Fibroblast of the aortic adventitia (primary cell): ENCODE results near the gene SPEF1. TPM values are rescaled to one million over a fixed set of nuclear protein-coding genes. Genes with fewer than 3 reads are reported as not detected.

Source experiments
- DNase-seq: peaks from one replicate; pipeline ENCODE4 v3.0.0-alpha.2; 2010; ENCODE audit warnings: low read depth
- H3K4me3 ChIP-seq: 2 replicates; pipeline ENCODE4 v1.5.1; 2011; ENCODE audit warnings: low read depth, mild to moderate bottlenecking, control low read depth, low read length, moderate library complexity
- total RNA-seq: library from RNA; depleted of rRNA; stranded (reverse); fragments of >200 nt; gene quantifications from 2 replicates; pipeline ENCODE4 v1.2.3, GENCODE V29; 2012; ENCODE audit warnings: low replicate concordance
- TF ChIP-seq, protein P1 (sequence below): IDR thresholded peaks from 2 replicates; pipeline ENCODE4 v1.5.1; 2011; ENCODE audit warnings: mild to moderate bottlenecking, low read length, control low read depth, inconsistent platforms; ENCODE audit not compliant: insufficient read depth

The SPEF1 gene
- total RNA-seq, 1 donor = 0.09 TPM

DNA sequence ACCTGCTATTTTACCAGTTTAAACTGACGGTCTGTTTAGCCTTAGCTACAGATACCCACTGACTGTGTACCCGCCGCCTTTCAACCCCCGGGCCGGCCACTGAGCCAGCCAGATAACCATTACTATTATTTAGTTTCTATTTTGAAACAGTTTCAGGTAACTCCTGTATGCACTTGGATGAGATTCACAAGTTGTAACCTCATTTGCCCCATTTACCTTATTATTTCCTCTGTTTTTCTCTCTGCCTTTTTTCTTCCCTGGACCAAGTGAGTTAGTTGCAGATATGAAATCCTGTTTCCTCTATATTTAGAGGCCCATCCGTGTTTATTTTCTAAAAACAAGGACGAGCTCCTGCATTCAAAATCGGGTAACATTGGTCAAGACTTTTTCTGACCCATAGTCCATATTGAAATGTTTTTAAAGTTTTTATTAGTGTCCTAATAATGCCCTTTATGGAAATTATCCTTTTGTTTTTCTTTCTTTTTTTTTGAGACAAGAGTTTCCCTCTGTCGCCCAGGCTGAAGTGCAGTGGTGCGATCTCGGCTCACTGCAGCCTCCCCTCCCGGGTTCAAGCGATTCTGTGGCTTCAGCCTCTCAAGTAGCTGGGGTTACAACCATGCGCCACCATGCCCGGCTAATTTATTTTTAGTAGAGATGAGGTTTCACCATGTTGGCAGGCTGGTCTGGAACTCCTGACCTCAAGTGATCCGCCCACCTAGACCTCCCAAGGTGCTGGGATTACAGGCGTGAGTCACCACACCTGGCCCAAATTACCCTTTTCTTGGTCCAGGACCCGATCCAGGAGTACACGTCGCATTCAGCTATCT is 39.9 kb upstream of the SPEF1 start:
- no peak for DNase-seq
- H3K4me3 ChIP-seq = peak overlapping the region; percentile 88
- TF ChIP-seq, protein P1, sequence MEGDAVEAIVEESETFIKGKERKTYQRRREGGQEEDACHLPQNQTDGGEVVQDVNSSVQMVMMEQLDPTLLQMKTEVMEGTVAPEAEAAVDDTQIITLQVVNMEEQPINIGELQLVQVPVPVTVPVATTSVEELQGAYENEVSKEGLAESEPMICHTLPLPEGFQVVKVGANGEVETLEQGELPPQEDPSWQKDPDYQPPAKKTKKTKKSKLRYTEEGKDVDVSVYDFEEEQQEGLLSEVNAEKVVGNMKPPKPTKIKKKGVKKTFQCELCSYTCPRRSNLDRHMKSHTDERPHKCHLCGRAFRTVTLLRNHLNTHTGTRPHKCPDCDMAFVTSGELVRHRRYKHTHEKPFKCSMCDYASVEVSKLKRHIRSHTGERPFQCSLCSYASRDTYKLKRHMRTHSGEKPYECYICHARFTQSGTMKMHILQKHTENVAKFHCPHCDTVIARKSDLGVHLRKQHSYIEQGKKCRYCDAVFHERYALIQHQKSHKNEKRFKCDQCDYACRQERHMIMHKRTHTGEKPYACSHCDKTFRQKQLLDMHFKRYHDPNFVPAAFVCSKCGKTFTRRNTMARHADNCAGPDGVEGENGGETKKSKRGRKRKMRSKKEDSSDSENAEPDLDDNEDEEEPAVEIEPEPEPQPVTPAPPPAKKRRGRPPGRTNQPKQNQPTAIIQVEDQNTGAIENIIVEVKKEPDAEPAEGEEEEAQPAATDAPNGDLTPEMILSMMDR = no peak

DNA sequence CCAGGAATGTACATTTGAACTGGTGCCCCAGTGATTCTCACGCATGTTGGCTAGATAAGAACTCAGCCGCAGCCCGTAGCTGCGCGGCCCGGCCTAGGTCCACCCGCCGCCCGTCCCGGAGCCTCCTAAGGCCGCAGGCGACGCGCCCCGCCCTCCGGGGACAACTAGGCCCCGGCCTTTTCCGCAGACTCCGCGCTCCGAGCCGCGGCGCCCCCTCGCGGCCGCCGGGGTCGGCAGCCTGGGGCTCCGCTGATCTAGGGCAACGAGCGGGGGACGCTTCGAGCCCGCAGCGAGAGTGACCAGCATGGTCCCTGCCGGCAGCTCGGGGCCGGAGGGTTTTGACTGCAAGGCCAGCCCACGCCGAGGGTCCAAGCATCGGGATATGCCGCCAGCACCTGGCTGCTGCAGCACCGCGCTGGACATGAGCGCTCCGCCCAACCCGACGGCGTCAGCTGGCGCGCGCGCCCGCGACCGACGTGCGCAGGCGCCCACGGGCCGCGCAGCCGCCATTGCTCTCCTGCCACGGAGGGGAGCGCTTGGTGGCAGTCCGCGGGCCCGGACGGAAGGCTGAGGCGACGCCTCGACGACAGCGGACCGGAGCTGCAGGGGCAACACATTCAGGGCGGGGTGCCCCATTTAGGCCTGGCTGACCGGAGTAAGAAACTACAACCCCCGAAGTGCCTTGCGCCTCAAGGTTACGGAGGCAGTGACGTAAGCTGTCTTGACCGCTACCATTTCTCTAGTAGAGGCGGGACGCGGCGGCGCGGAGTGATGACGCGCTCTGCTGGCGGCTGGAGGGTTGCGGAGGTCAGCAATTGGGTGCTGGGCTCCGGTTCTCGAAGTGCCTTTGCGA is 39.0 kb upstream of the SPEF1 start, which contains the start of gene AP5S1:
Gene AP5S1 (plus strand): TSS at position 500 of the 853 bp plus-strand sequence. CDS start 1,571 bp downstream, outside the sequence.
- DNase-seq = peak; percentile 97
- TF ChIP-seq, protein P1 = peak; percentile 66
- peak within 1 kb of the TSS; percentile 88 for H3K4me3 ChIP-seq

DNA sequence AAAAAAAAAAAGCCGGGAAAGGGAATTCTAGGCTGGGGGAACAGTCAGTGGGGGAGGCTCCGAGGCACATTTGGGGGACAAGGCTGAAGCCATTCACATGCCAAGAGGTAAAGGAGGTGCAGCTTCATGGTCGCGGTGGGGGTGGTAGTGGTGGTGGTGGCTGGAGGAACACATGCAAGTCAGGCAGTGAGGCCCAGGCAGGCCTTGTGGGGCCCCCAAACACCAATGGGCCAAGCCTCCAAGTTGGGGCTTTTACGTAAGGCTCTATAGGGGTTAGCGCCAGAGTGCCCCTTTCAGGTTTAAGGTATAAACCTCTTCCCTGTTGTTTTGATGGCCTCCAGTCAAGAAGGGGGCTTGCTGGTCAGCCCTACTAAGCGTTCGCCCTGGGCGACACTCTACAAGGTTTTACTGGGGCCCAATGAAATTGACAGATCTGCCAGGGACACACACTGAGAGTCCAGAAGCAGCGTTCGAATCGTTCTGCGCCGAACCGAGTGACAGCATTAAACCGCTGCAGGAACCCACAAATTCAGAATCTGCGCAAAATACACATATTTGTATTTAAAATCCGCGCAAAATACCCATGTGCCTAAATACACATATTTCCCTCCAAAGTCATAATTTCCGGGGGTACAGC is 38.3 kb upstream of the SPEF1 start:
- TF ChIP-seq, protein P1 = no peak
- peak overlapping the region; percentile 88 for H3K4me3 ChIP-seq
- no peak for DNase-seq

DNA sequence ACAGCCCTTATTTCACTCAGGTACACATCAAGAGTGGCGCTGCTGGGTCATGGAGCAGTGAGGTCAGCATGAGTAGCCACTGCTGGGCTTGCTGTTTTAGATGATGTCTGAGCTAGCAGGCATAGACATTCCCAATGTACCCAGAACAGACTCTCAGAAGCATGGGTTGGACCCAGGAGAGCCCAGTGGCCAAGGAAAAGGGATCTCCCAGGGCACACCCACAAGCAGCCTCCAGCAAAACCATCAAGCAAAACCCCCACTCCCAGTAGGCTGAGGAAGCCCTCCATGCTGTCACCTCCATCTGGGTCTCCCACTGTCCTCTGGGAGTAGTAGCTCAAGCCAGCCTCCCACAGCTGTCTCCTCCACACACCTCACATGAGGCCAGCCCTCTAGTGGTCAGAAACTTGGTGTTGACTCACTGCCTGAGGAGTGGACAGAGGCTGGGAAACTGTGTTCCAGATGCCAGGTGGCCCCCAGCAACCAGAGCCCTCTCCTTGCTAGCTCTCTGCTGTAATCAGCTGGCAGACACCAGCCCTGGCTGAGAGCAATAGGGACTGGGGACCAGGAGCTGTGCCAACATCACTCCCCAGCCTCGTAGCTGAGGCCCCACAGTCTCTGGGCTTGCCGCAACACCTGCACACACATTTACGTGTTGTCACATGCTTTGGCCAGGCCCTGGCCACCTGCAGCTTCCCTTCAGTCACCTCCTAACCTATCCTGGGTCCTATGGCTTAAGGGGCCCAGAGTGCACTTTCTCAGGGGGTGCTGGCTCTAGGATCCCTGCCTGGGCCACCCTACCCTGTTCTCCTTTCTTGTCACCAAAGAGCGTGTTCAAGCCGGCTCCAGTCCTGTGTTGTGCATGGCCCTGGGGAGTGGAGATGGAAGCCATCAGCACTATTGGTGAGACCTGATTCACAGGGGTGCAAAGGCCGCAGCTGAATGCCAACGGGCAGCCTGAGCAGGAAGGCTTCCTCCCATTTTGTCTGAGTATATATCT is 37.2 kb upstream of the SPEF1 start:
- H3K4me3 ChIP-seq = no peak overlapping the region
- peak; percentile 80 for DNase-seq
- TF ChIP-seq, protein P1 = peak; percentile 78

DNA sequence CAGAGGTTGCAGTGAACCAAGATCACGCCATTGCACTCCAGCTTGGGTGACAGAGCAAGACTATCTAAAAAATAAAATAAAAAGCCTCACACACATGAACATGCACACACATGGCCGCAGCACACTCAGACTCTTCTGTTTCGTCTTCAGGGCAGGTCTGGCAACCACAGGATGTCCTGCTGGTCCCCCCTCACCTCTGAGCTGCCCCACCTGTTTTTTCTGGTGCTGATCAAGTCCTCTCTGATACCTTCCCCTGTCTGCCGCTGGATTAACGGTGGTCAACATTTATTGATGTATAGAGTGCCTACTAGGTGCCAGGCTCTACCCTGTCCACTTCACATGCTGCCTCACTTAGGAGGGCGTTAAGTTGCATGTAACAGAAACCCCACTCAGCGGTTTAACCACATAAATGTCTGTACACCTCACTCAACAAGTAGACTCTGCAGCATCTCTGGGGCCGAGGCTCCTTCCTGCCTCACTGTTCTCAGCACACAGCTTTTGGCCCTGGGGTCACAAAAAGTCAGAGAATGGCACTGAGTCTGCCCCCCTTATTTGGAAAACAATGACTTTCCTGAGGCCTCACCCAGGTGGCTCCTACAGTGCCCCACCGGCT is 34.6 kb upstream of the SPEF1 start:
- TF ChIP-seq, protein P1 = no peak
- no peak for DNase-seq

More for the DNA sequence above, 34.6 kb upstream of the SPEF1 start:
- no peak overlapping the region for H3K4me3 ChIP-seq
